Esophagus muscularis mucosa (tissue), 3 donors: ENCODE measurements around the gene LTBP2.

Experiments
- CTCF ChIP-seq, 3 experiments: fragments of 200-600 bp in 2 of 3; fragments of 450-650 bp in 1 of 3; sonication (generic) in 2 of 3; IDR thresholded peaks; one replicate each; pipeline ENCODE4 v1.5.1; 2017 to 2019; ENCODE audit warnings: antibody characterized with exemption in 3 of 3, mild to moderate bottlenecking in 2 of 3, moderate library complexity in 1 of 3
- POLR2A ChIP-seq: fragments of 450-650 bp; IDR thresholded peaks from one replicate; pipeline ENCODE4 v1.6.1; 2017; ENCODE audit warnings: antibody characterized with exemption, moderate library complexity, mild to moderate bottlenecking, low read depth
- POLR2AphosphoS5 ChIP-seq, 2 donors: sonication (generic); formaldehyde crosslinking; IDR thresholded peaks; one replicate each; pipeline ENCODE4 v1.6.1; 2017; ENCODE audit warnings: antibody characterized with exemption in 2 of 2

GRCh38 chr14:74542056-74542685, 69.9 kb downstream of the LTBP2 start:
- TF ChIP-seq CTCF (IDR thresholded peaks at IDR 0.05) (no peak), POLR2A (no peak), POLR2AphosphoS5 (IDR thresholded peaks at IDR 0.05) (no peak)
